OCI-M1 (cell line): ENCODE measurements around the gene GOLGA6C.
"Not testable (repeated sequence)": the region's sequence is repeated elsewhere in the genome, so short reads cannot be mapped to it uniquely, and the experiment has no call there.

Experiments used
- DNase-seq: peaks from one replicate; lab custom pipeline; 2025; lab: John Stamatoyannopoulos, UW

Gene GOLGA6C

GRCh38 chr15:75252285-75252684, 5.8 kb upstream of the GOLGA6C start:
- DNase-seq: peak; percentile 21

GRCh38 chr15:75258620-75259343, 648 bp downstream of the GOLGA6C start:
- not testable (repeated sequence) for DNase-seq

DNA sequence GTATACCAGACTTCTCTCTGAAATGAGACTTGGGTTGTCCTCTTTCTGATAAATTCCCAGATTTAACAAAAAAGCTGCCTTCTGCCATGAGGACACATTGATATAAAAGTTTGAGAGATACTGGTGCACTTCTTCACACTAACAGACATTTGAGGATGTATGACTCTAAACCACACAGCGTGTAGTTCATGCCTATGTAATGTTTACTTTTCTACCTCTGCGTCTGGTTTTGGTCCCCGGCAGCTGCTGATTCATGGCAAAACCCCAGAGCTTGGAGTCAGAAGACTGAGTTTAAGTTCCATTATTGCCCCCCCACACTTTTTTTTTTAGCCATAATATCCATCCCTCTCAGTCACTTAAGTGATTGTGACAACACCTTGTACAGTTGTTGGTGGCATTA, 1.7 kb downstream of the GOLGA6C start:
- DNase-seq: not testable (repeated sequence)

DNA sequence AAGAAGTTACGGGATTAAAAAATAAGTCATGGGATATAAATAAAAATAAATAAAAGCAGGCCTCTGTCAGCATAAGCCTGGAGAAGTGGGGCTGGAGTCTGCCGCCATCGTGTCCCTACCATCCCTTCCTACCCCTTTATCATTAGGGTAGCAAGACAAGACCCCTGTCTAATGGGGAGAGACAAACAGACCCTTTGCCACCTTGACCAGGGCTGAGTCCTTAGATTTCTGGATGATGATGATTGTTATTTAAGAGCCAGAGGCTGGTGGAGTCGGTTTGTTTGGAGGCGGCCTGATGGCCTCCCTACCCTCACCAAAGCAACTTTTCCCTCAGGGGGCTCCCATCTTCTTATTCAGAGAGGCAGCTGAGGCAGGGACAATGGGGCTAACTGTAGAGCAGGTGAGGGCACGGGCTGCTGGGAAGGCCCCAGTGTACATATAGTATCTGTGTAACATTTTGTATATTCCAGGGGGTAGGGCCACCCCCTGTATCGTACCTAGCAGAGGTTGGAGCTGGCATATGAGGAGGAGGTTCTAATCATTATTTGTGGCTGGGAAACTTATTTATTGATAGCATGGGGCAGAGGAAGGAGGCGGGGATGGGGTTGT, 15.7 kb downstream of the GOLGA6C start:
- not testable (repeated sequence) for DNase-seq

DNA sequence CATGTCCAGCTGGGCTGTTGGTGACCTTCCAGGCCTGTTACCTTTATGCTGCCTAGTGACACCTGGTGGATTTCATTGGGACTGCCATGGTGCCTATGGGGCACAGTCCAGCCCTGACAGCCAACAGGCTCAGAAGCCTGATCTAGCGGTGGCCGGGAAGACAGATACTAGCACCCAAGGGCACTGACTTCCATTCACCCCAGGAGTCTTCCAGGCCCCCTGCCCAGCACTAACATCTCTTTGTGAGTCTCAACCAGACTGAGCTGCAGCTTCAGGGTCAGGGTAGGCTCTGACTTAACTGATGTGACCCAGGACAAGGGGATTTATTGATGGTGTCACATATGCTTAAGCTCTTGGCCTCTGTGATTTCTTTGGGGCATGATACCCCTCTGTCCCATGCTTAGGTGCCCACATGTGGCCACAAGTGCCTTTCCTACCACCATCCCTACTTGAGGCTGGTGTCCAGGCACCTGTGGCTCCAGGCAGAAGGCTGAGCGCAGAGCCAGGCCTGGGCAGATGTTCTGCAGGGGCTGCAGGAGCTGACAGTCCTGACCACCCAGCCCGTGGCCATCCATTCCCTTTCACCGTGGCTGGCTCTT, 16.5 kb downstream of the GOLGA6C start:
- not testable (repeated sequence) for DNase-seq

GRCh38 chr15:75275617-75276016, 17.5 kb downstream of the GOLGA6C start:
- not testable (repeated sequence) for DNase-seq

GRCh38 chr15:75278497-75278896, 20.4 kb downstream of the GOLGA6C start:
- DNase-seq: not testable (repeated sequence)

- not testable (repeated sequence) for DNase-seq
These were observed 24.4 kb downstream of the GOLGA6C start, which contains the start of gene GOLGA6D for GRCh38 chr15:75282572-75282971. TSS of gene GOLGA6D (plus strand) at chr15:75282835. CDS start at chr15:75282876, 41 bp downstream.

DNA sequence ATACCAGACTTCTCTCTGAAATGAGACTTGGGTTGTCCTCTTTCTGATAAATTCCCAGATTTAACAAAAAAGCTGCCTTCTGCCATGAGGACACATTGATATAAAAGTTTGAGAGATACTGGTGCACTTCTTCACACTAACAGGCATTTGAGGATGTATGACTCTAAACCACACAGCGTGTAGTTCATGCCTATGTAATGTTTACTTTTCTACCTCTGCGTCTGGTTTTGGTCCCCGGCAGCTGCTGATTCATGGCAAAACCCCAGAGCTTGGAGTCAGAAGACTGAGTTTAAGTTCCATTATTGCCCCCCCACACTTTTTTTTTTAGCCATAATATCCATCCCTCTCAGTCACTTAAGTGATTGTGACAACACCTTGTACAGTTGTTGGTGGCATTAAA, 26.0 kb downstream of the GOLGA6C start:
- DNase-seq: not testable (repeated sequence)

GRCh38 chr15:75293660-75294059, 35.5 kb downstream of the GOLGA6C start:
- DNase-seq: not testable (repeated sequence)

DNA sequence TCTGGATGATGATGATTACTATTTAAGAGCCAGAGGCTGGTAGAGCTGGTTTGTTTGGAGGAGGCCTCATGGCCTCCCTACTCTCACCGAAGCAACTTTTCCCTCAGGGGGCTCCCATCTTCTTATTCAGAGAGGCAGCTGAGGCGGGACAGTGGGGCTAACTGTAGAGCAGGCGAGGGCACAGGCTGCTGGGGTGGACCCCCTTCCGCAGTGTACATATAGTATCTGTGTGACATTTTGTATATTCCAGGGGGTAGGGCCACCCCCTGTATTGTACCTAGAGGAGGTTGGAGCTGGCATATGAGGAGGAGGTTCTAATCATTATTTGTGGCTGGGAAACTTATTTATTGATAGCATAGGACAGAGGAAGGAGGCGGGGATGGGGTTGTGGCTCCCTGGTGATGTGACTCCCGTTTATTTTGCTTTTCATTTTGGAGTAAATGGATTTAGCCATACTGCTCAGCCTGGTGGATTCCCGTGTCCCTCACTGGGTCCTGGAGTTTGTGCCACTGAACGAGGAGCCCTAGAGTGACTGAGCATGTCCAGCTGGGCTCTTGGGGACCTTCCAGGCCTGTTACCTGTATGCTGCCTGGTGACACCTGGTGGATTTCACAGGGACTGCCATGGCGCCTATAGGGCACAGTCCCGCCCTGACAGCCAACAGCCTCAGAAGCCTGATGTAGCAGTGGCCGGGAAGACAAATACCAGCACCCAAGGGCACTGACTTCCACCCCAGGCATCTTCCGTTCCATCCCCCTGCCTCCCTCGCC, 40.6 kb downstream of the GOLGA6C start:
- DNase-seq: not testable (repeated sequence)

DNA sequence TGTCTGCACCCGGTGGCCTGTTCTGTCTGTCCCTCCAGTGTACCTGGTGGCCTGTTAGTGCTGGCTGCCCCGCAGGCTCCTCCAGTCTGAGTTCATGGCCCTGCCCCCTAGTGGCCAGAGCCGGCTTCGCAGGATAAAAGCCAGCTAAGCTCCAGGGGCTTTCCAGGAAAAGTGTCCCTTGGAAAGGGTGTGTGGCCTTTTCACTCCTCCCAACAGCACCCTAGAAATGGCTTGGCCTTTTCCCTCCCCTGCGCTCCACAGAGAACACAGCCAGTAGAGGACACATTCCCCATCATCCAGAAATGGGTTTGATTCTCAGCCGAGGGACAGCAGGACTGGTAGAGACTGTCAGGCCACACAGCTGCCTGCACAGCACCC, 41.2 kb downstream of the GOLGA6C start:
- not testable (repeated sequence) for DNase-seq

DNA sequence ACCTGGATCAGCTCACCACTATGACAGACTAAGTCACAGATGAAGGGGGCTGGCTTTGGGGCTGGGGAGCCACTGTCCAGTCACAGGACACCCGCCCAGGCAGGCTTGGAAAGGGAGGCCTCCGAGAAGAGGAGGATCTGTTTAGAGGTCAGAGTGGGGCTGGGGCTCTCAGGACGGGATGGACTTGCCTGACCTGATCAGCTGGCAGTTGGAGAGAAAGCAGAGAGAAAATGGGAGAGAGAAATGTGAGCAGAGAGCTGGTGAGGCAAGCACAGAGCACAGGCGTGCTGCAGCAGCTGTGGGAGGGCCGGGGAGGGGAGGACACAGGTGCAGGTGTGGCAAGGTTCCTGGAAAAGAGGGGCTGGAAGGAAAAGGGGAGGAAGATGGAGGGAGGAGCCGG, 41.9 kb downstream of the GOLGA6C start:
- DNase-seq: not testable (repeated sequence)

DNA sequence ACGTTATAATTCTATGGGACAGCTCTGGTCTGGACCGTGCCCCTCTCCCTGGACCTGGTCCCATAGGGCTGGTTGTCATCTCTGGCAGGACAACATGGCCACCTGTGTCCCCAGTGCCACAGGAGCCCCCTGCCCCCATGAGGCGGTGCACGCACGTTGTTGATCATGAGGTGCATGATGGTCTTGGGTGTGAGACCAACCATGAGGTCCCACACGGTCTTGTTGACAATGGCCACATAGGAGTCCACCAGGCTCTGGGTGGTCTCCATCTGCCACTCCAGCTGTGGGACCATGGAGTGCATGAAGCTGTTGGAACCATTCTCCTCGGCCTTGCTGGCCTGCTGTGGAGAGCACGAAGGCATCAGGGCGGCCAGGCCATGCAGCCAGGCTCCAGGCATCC, 44.2 kb downstream of the GOLGA6C start:
- no peak for DNase-seq

DNA sequence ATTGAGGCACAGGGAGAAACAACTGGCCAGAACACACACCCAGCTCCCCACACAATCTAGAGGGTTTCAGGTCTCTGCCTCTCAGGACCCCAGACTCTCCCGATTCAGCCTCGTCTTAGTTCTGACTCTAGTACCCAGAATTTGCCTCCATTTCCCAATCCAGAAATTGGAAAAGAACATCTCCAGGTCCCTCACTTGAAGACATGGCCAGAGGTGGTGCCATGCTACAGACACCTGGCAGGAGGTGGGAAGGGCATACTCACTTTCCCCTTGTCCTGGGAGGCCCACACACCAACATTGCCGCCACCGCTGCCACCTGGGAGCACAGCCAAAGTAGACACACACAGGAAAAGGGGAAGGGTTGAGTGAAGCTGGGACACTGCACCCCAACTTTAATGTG, 44.6 kb downstream of the GOLGA6C start:
- not testable (repeated sequence) for DNase-seq

DNA sequence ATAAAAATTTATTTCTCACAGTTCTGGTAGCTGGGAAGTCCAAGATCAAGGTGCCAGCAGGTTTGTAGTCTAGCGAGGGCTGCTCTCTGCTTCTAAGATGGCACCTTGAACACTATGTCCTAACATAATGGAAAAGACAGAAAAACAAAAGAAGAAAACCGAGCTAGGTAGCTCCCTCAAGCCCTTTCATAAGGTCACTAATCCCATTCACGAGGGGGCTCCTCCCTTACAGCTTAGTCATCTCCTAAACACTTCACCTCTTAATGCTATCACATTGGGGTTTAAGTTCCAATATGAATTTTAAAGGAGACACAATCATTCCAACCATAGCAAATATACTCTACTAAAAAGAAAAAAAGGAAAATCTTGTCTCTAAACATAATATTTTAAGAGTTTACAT, 48.1 kb downstream of the GOLGA6C start:
- DNase-seq: no peak

- DNase-seq: peak; percentile 83
These were observed 49.8 kb downstream of the GOLGA6C start for GRCh38 chr15:75307778-75308390.

GRCh38 chr15:75309711-75310110, 51.6 kb downstream of the GOLGA6C start:
- no peak for DNase-seq

- DNase-seq: not testable (repeated sequence)
These were observed 54.4 kb downstream of the GOLGA6C start for GRCh38 chr15:75312548-75312947.

DNA sequence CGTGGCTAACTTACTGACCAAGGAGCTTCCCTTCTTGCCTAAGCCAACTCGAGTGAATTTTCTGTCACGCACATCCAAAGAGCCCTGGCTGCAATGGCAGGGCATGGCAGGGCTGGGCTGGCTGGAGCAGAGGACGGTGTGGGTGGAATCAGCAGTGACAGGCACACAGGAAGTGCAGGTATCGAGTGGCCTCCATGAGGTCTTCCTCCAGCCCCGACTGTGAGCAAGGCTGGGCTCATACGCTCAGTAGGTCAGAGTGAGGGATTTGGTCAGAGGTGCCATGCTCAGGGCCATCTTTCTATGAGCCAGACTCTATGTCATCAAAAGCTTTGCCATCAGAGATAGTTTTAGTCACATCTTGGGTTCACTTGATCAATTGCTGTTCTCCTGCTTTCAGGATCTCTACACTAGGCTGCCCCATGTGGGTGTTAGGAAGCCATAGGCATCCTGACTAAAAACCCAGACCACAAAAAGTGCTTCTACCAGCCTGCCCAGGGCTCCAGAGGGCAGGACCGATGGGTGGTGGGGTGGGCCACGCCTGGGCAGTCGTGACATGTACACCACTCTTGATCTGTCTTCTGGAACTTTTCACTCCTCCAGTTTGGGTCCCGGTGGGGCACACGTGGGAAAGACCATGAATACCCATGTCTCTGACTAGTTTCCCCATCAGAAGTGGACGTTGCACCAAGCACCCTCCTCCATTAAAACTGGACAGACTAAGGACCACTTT, 55.1 kb downstream of the GOLGA6C start:
- no peak for DNase-seq
